Measurements from ENCODE around the gene VPS13A. TPM values are rescaled to one million over a fixed set of nuclear protein-coding genes. Genes with fewer than 3 reads are reported as not detected.

VPS13A gene
- total RNA-seq, 4 donors from 2014 or later, result 20.4 to 33.5 (median 30.4) TPM

- no peak for TF ChIP-seq CTCF (IDR thresholded peaks at IDR 0.05)
- no peak for DNase-seq (ENCODE audit: low spot score)
- ATAC-seq (ENCODE audit: low FRiP score), result no peak
Measured at GRCh38 chr9:77316058-77316457, 138.7 kb downstream of the VPS13A start.

GRCh38 chr9:77325058-77325457 lies 147.7 kb downstream of the VPS13A start:
- no peak for ATAC-seq (ENCODE audit: low FRiP score)
- TF ChIP-seq CTCF (IDR thresholded peaks at IDR 0.05), result no peak
- no peak for DNase-seq (ENCODE audit: low spot score)

GRCh38 chr9:77328102-77328501 lies 150.8 kb downstream of the VPS13A start:
- no peak for TF ChIP-seq CTCF (IDR thresholded peaks at IDR 0.05)
- DNase-seq (ENCODE audit: low spot score) (no peak), ATAC-seq (ENCODE audit: low FRiP score) (no peak)

- no peak for ATAC-seq (ENCODE audit: low FRiP score)
- no peak for DNase-seq (ENCODE audit: low spot score)
- no peak for TF ChIP-seq CTCF (IDR thresholded peaks at IDR 0.05)
Measured at GRCh38 chr9:77370064-77370463, 192.7 kb downstream of the VPS13A start.

- TF ChIP-seq CTCF (IDR thresholded peaks at IDR 0.05), result no peak
- ATAC-seq (ENCODE audit: low FRiP score) (no peak), DNase-seq (ENCODE audit: low spot score) (no peak)
Measured at GRCh38 chr9:77374266-77374665, 196.9 kb downstream of the VPS13A start.

GRCh38 chr9:77375956-77376532 lies 198.7 kb downstream of the VPS13A start:
- TF ChIP-seq CTCF (IDR thresholded peaks at IDR 0.05), result no peak
- ATAC-seq (ENCODE audit: low FRiP score) (no peak), DNase-seq (ENCODE audit: low spot score) (no peak)

- DNase-seq (ENCODE audit: low spot score) (no peak), ATAC-seq (ENCODE audit: low FRiP score) (no peak)
- TF ChIP-seq CTCF (IDR thresholded peaks at IDR 0.05), result no peak
Measured at GRCh38 chr9:77384406-77384805, 207.1 kb downstream of the VPS13A start.

Measured in omental fat pad (tissue), 4 donors.